K562 (cell line): ENCODE data around the gene OR52R1. TPM values are rescaled to one million over a fixed set of nuclear protein-coding genes. Genes with fewer than 3 reads are reported as not detected.

Experiments
- ATAC-seq: fragments of 200-7000 bp; cut with Tn5 transposase; 3 replicates; pipeline ENCODE4 v1.9.1; 2020; ENCODE audit warnings: moderate library complexity
- BruUV-seq: library from RNA; stranded (reverse); fragments of 400-500 nt; replicated peaks from 2 replicates; lab custom pipeline; 2021; lab: Mats Ljungman, UMichigan
- CTCF ChIA-PET: fragments of 300-600 bp; formaldehyde crosslinking; extraction: SDS; loops from one replicate; lab custom pipeline; 2021; ENCODE audit warnings: low intra/inter-chr PET ratio; lab: Yijun Ruan, JAX
- POLR2A ChIA-PET: fragments of 300-600, 350-650 bp; sonication (Branson Sonifier 250); formaldehyde crosslinking; extraction: SDS; loops from one replicate; lab custom pipeline; 2021; ENCODE audit warnings: antibody characterized with exemption, inconsistent platforms; lab: Yijun Ruan, JAX
- DNase-seq, 4 experiments: peaks; one replicate each; pipeline versions ENCODE4 v3.0.0 to v3.0.0-alpha.2; 2011 to 2018; ENCODE audit warnings: low spot score in 3 of 4, mixed read lengths in 3 of 4; ENCODE audit errors: extremely low read depth in 1 of 4
- FAIRE-seq: peaks from 2 replicates; lab custom pipeline; 2011; peaks lifted over from hg19 to GRCh38; lab: Jason Lieb, UNC
- H2AFZ ChIP-seq: 2 replicates; pipeline ENCODE4 v1.6.0; 2011; ENCODE audit warnings: low read depth, low read length, control low read depth, inconsistent platforms
- H3K27ac ChIP-seq: fragments of 200-600 bp; 3 replicates; pipeline ENCODE4 v1.8.0; 2011; ENCODE audit warnings: low read depth, mild to moderate bottlenecking, control low read depth, inconsistent platforms, low read length, moderate library complexity, mixed read lengths; ENCODE audit errors: extremely low read depth
- H3K27me3 ChIP-seq, 2 experiments: fragments of 300-600 bp in 1 of 2; 2 replicates in 1 of 2; 3 replicates in 1 of 2; pipeline versions ENCODE4 v1.6.0 to v1.8.0; 2011; ENCODE audit warnings: inconsistent platforms in 2 of 2, low read length in 2 of 2, mild to moderate bottlenecking in 1 of 2, mixed read lengths in 1 of 2, moderate library complexity in 1 of 2; ENCODE audit not compliant: control insufficient read depth in 2 of 2, insufficient read depth in 2 of 2
- H3K36me3 ChIP-seq: fragments of 300-600 bp; 3 replicates; pipeline ENCODE4 v1.8.0; 2011; ENCODE audit warnings: mild to moderate bottlenecking, low read length, inconsistent platforms; ENCODE audit not compliant: control insufficient read depth, insufficient read depth
- H3K4me1 ChIP-seq, 2 experiments: fragments of 200-600 bp in 1 of 2; replicated peaks in 1 of 2; 2 replicates in 1 of 2; 3 replicates in 1 of 2; pipeline versions ENCODE4 v1.5.1 to v1.8.0; 2011; ENCODE audit warnings: inconsistent platforms in 2 of 2, low read length in 2 of 2, mild to moderate bottlenecking in 1 of 2, mixed read lengths in 1 of 2, moderate library complexity in 1 of 2; ENCODE audit not compliant: control insufficient read depth in 2 of 2, insufficient read depth in 2 of 2
- H3K4me2 ChIP-seq: 2 replicates; pipeline ENCODE4 v1.6.1; 2011; ENCODE audit warnings: low read length, control low read depth, inconsistent platforms, mixed read lengths; ENCODE audit not compliant: insufficient read depth
- H3K4me3 ChIP-seq: fragments of 200-600 bp; sonication (generic), shearing (Covaris generic); 2 replicates; pipeline ENCODE4 v1.5.1; 2016; ENCODE audit warnings: control low read depth, inconsistent platforms
- H3K79me2 ChIP-seq: fragments of 200-600 bp; 3 replicates; pipeline ENCODE4 v1.8.0; 2011; ENCODE audit warnings: low read length, inconsistent platforms; ENCODE audit not compliant: control insufficient read depth, insufficient read depth
- H3K9ac ChIP-seq, 2 experiments: 2 replicates each; pipeline versions ENCODE4 v1.6.0 to v1.6.1; 2011; ENCODE audit warnings: low read depth in 2 of 2, low read length in 2 of 2, control low read depth in 1 of 2, inconsistent platforms in 1 of 2, mild to moderate bottlenecking in 1 of 2, mixed read lengths in 1 of 2; ENCODE audit not compliant: insufficient read depth in 1 of 2
- H3K9me1 ChIP-seq: one replicate; pipeline ENCODE4 v1.6.0; 2011; ENCODE audit warnings: inconsistent platforms, mild to moderate bottlenecking, low read length, moderate library complexity; ENCODE audit not compliant: control insufficient read depth, insufficient read depth
- H3K9me3 ChIP-seq: replicated peaks from 2 replicates; pipeline ENCODE4 v1.5.1; 2011; ENCODE audit warnings: low read depth, low read length, inconsistent platforms; ENCODE audit not compliant: control insufficient read depth, insufficient read depth
- H4K20me1 ChIP-seq: replicated peaks from 2 replicates; pipeline ENCODE4 v1.6.1; 2011; ENCODE audit warnings: low read length, inconsistent platforms, mixed read lengths; ENCODE audit not compliant: control insufficient read depth, insufficient read depth
- GATAD2B ChIP-seq: fragments of 450-650 bp; IDR thresholded peaks from 2 replicates; pipeline ENCODE4 v1.6.1; 2017; ENCODE audit warnings: mild to moderate bottlenecking, borderline replicate concordance
- WGBS: fragments of 100-300 bp; shearing (Covaris generic); methylation state at CpG from one replicate; pipeline ENCODE4 v1.1.6; 2016; ENCODE audit warnings: low coverage, mixed read lengths; ENCODE audit not compliant: insufficient coverage; ENCODE audit errors: missing lambda C conversion rate; 5-methylcytosine and 5-hydroxymethylcytosine counted together
- in situ Hi-C: fragments of 300-500 bp; cut with MboI; formaldehyde crosslinking; loops from 4 replicates; pipeline ENCODE4 v1.15.0; 2018; ENCODE audit warnings: inconsistent platforms, mixed read lengths
- intact Hi-C: fragments of 100-400 bp; cut with micrococcal nuclease; formaldehyde crosslinking; loops from 2 replicates; pipeline ENCODE4 v1.14.2; 2022
- polyA plus RNA-seq, 8 experiments: library from polyadenylated mRNA; depleted of rRNA in 4 of 8; stranded (reverse) in 5 of 8; unstranded in 3 of 8; fragments of >200 nt; fragmentation: Nextera tagmentation in 2 of 8; fragmentation: Illumina TruSeq in 1 of 8; extraction: Ambion mirVana in 2 of 8; extraction: Trizol in 1 of 8; gene quantifications; 2 replicates each; pipeline versions ENCODE4 v1.2.1 to v1.2.3, GENCODE V29; 2011 to 2014; ENCODE audit warnings: inconsistent platforms in 1 of 8, missing spikeins in 1 of 8
- small RNA-seq: library from RNA; depleted of rRNA; stranded (forward); fragments of <200 nt; gene quantifications from one replicate; pipeline ENCODE3, GENCODE V24; 2014
- total RNA-seq, 7 experiments: library from RNA; depleted of rRNA in 6 of 7; stranded (reverse); fragments of >200 nt in 6 of 7; fragmentation: Illumina TruSeq in 2 of 7; extraction: Trizol in 2 of 7; gene quantifications; 2 replicates each; pipeline versions ENCODE4 v1.2.1 to v1.2.3, GENCODE V29; 2011 to 2021; ENCODE audit warnings: low replicate concordance in 1 of 7
- TF ChIP-seq, protein P1 (sequence below), 2 experiments: fragments of 150-350 bp in 1 of 2; IDR thresholded peaks; 2 replicates each; pipeline ENCODE4 v1.6.1; 2012 to 2016; ENCODE audit warnings: low read depth in 2 of 2, low read length in 2 of 2, mild to moderate bottlenecking in 1 of 2, moderate library complexity in 1 of 2

The OR52R1 gene
- total and polyA plus RNA-seq, 9 of the 15 experiments (the other 6 are each of a cell fraction or from before 2014, with no cell fraction given) = not detected

DNA sequence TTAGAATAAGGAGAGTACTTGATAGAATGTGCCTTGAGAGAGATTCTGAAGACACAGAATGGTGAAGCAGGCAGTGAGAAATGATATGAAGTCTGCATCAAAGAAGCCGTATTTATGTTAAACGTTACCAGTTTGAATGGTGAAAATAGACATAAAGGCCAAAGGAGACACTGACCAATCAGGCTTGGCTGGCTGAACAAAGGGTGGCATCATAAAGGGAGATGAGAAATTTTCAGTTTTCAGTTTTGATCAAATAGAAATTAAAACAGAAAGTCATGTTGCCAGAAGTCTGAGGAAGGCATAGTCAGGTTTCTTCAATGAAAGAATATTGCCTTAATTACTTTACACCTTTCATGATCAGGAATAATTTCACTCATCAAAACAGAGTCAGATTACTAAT lies 41.1 kb downstream of the OR52R1 start:
- H3K9ac ChIP-seq = no peak overlapping the region
- H3K4me1 ChIP-seq = no peaks in the 10 kb centered on the region
- ChIA-PET POLR2A (no interaction called here), CTCF (no interaction called here)
- no peaks in the 10 kb centered on the region for H3K36me3 ChIP-seq
- no TSS peak for BruUV-seq
- H3K27ac ChIP-seq = no peak overlapping the region
- 0% methylated on average over 2 of the region's 2 CpGs for WGBS
- H3K9me1 ChIP-seq = no peaks in the 10 kb centered on the region
- intact Hi-C loops = no loop called here
- H3K9me3 ChIP-seq = no peaks in the 10 kb centered on the region
- TF ChIP-seq, protein P1, sequence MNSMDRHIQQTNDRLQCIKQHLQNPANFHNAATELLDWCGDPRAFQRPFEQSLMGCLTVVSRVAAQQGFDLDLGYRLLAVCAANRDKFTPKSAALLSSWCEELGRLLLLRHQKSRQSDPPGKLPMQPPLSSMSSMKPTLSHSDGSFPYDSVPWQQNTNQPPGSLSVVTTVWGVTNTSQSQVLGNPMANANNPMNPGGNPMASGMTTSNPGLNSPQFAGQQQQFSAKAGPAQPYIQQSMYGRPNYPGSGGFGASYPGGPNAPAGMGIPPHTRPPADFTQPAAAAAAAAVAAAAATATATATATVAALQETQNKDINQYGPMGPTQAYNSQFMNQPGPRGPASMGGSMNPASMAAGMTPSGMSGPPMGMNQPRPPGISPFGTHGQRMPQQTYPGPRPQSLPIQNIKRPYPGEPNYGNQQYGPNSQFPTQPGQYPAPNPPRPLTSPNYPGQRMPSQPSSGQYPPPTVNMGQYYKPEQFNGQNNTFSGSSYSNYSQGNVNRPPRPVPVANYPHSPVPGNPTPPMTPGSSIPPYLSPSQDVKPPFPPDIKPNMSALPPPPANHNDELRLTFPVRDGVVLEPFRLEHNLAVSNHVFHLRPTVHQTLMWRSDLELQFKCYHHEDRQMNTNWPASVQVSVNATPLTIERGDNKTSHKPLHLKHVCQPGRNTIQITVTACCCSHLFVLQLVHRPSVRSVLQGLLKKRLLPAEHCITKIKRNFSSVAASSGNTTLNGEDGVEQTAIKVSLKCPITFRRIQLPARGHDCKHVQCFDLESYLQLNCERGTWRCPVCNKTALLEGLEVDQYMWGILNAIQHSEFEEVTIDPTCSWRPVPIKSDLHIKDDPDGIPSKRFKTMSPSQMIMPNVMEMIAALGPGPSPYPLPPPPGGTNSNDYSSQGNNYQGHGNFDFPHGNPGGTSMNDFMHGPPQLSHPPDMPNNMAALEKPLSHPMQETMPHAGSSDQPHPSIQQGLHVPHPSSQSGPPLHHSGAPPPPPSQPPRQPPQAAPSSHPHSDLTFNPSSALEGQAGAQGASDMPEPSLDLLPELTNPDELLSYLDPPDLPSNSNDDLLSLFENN (IDR thresholded peaks at IDR 0.05; ENCODE audit: low read depth in 2 of 2, low read length in 2 of 2) = no peak
- no peak for TF ChIP-seq GATAD2B
- TF ChIP-seq, all 486 proteins: peak for 0
- in situ Hi-C loops = no loop called here
- no peak for ATAC-seq
- Histone ChIP-seq H3K27me3 (peaks cover 2 to 5% of the 10 kb centered on the region in 2 experiments; a peak in 1 of 5 replicates), H2AFZ (no peak overlapping the region), H4K20me1 (no peaks in the 10 kb centered on the region), H3K4me2 (no peak overlapping the region), H3K4me3 (no peak overlapping the region), H3K79me2 (no peaks in the 10 kb centered on the region)
- DNase-seq = no peak
- FAIRE-seq = no peak

Small RNA genes within 50 kb of the gene (small RNA-seq; reads per million reads assigned to genes)
- not detected for gene RF00091

Other genes with a start within 250 kb of the OR52R1 start
Only the 7 nearest of the 18 such genes appear.
- not detected in 2 replicates for gene OR51E2, start 106.5 kb downstream of the OR52R1 start, total RNA-seq (2014; rRNA removed)
- gene OR51E2, start 106.5 kb downstream of the OR52R1 start, total RNA-seq (2014; rRNA removed; fragmentation: Illumina TruSeq; extraction: Trizol) = not detected in 2 replicates
- not detected in 2 replicates for gene OR51E2, start 106.5 kb downstream of the OR52R1 start, total RNA-seq (2015; rRNA removed; fragmentation: Illumina TruSeq; extraction: Trizol)
- gene OR51E2, start 106.5 kb downstream of the OR52R1 start, total RNA-seq (2021) = not detected in 2 replicates
- 0.07 TPM in 1 of 2 replicates, not detected in the other for gene OR51E2, start 106.5 kb downstream of the OR52R1 start, polyA plus RNA-seq (2011; rRNA removed)
- not detected in 2 replicates for gene OR51E2, start 106.5 kb downstream of the OR52R1 start, polyA plus RNA-seq (2014; fragmentation: Illumina TruSeq; extraction: Trizol)
- gene OR51E2, start 106.5 kb downstream of the OR52R1 start, polyA plus RNA-seq (2014; fragmentation: Nextera tagmentation; extraction: Ambion mirVana) = not detected
- gene OR51E2, start 106.5 kb downstream of the OR52R1 start, polyA plus RNA-seq (2014; rRNA removed) = not detected in 2 replicates
- not detected in 2 replicates for gene MMP26, start 99.6 kb downstream of the OR52R1 start, total RNA-seq (2014; rRNA removed)
- gene MMP26, start 99.6 kb downstream of the OR52R1 start, total RNA-seq (2014; rRNA removed; fragmentation: Illumina TruSeq; extraction: Trizol) = not detected in 2 replicates
- gene MMP26, start 99.6 kb downstream of the OR52R1 start, total RNA-seq (2015; rRNA removed; fragmentation: Illumina TruSeq; extraction: Trizol) = not detected in 2 replicates
- not detected in 2 replicates for gene MMP26, start 99.6 kb downstream of the OR52R1 start, total RNA-seq (2021)
- not detected in 2 replicates for gene MMP26, start 99.6 kb downstream of the OR52R1 start, polyA plus RNA-seq (2011; rRNA removed)
- not detected in 2 replicates for gene MMP26, start 99.6 kb downstream of the OR52R1 start, polyA plus RNA-seq (2014; fragmentation: Illumina TruSeq; extraction: Trizol)
- gene MMP26, start 99.6 kb downstream of the OR52R1 start, polyA plus RNA-seq (2014; fragmentation: Nextera tagmentation; extraction: Ambion mirVana) = not detected
- gene MMP26, start 99.6 kb downstream of the OR52R1 start, polyA plus RNA-seq (2014; rRNA removed) = not detected in 2 replicates
- gene OR51F1, start 34.4 kb downstream of the OR52R1 start, total RNA-seq (2014; rRNA removed) = not detected in 2 replicates
- gene OR51F1, start 34.4 kb downstream of the OR52R1 start, total RNA-seq (2014; rRNA removed; fragmentation: Illumina TruSeq; extraction: Trizol) = not detected in 2 replicates
- gene OR51F1, start 34.4 kb downstream of the OR52R1 start, total RNA-seq (2015; rRNA removed; fragmentation: Illumina TruSeq; extraction: Trizol) = not detected in 2 replicates
- not detected in 2 replicates for gene OR51F1, start 34.4 kb downstream of the OR52R1 start, total RNA-seq (2021)
- gene OR51F1, start 34.4 kb downstream of the OR52R1 start, polyA plus RNA-seq (2011; rRNA removed) = not detected in 2 replicates
- gene OR51F1, start 34.4 kb downstream of the OR52R1 start, polyA plus RNA-seq (2014; fragmentation: Illumina TruSeq; extraction: Trizol) = not detected in 2 replicates
- gene OR51F1, start 34.4 kb downstream of the OR52R1 start, polyA plus RNA-seq (2014; fragmentation: Nextera tagmentation; extraction: Ambion mirVana) = not detected
- not detected in 2 replicates for gene OR51F1, start 34.4 kb downstream of the OR52R1 start, polyA plus RNA-seq (2014; rRNA removed)
- gene OR51F2, start 16.9 kb upstream of the OR52R1 start, total RNA-seq (2014; rRNA removed) = not detected in 2 replicates
- not detected in 2 replicates for gene OR51F2, start 16.9 kb upstream of the OR52R1 start, total RNA-seq (2014; rRNA removed; fragmentation: Illumina TruSeq; extraction: Trizol)
- gene OR51F2, start 16.9 kb upstream of the OR52R1 start, total RNA-seq (2015; rRNA removed; fragmentation: Illumina TruSeq; extraction: Trizol) = not detected in 2 replicates
- gene OR51F2, start 16.9 kb upstream of the OR52R1 start, total RNA-seq (2021) = not detected in 2 replicates
- gene OR51F2, start 16.9 kb upstream of the OR52R1 start, polyA plus RNA-seq (2011; rRNA removed) = not detected in 2 replicates
- gene OR51F2, start 16.9 kb upstream of the OR52R1 start, polyA plus RNA-seq (2014; fragmentation: Illumina TruSeq; extraction: Trizol) = not detected in 2 replicates
- gene OR51F2, start 16.9 kb upstream of the OR52R1 start, polyA plus RNA-seq (2014; fragmentation: Nextera tagmentation; extraction: Ambion mirVana) = not detected
- not detected in 2 replicates for gene OR51F2, start 16.9 kb upstream of the OR52R1 start, polyA plus RNA-seq (2014; rRNA removed)
- gene OR51S1, start 44.8 kb upstream of the OR52R1 start, total RNA-seq (2014; rRNA removed) = not detected in 2 replicates
- gene OR51S1, start 44.8 kb upstream of the OR52R1 start, total RNA-seq (2014; rRNA removed; fragmentation: Illumina TruSeq; extraction: Trizol) = not detected in 2 replicates
- gene OR51S1, start 44.8 kb upstream of the OR52R1 start, total RNA-seq (2015; rRNA removed; fragmentation: Illumina TruSeq; extraction: Trizol) = not detected in 2 replicates
- gene OR51S1, start 44.8 kb upstream of the OR52R1 start, total RNA-seq (2021) = not detected in 2 replicates
- not detected in 2 replicates for gene OR51S1, start 44.8 kb upstream of the OR52R1 start, polyA plus RNA-seq (2011; rRNA removed)
- gene OR51S1, start 44.8 kb upstream of the OR52R1 start, polyA plus RNA-seq (2014; fragmentation: Illumina TruSeq; extraction: Trizol) = not detected in 2 replicates
- not detected for gene OR51S1, start 44.8 kb upstream of the OR52R1 start, polyA plus RNA-seq (2014; fragmentation: Nextera tagmentation; extraction: Ambion mirVana)
- gene OR51S1, start 44.8 kb upstream of the OR52R1 start, polyA plus RNA-seq (2014; rRNA removed) = not detected in 2 replicates
- not detected in 2 replicates for gene OR51T1, start 77.5 kb upstream of the OR52R1 start, total RNA-seq (2014; rRNA removed)
- not detected in 2 replicates for gene OR51T1, start 77.5 kb upstream of the OR52R1 start, total RNA-seq (2014; rRNA removed; fragmentation: Illumina TruSeq; extraction: Trizol)
- gene OR51T1, start 77.5 kb upstream of the OR52R1 start, total RNA-seq (2015; rRNA removed; fragmentation: Illumina TruSeq; extraction: Trizol) = not detected in 2 replicates
- not detected in 2 replicates for gene OR51T1, start 77.5 kb upstream of the OR52R1 start, total RNA-seq (2021)
- not detected in 2 replicates for gene OR51T1, start 77.5 kb upstream of the OR52R1 start, polyA plus RNA-seq (2011; rRNA removed)
- gene OR51T1, start 77.5 kb upstream of the OR52R1 start, polyA plus RNA-seq (2014; fragmentation: Illumina TruSeq; extraction: Trizol) = not detected in 2 replicates
- not detected for gene OR51T1, start 77.5 kb upstream of the OR52R1 start, polyA plus RNA-seq (2014; fragmentation: Nextera tagmentation; extraction: Ambion mirVana)
- not detected in 2 replicates for gene OR51T1, start 77.5 kb upstream of the OR52R1 start, polyA plus RNA-seq (2014; rRNA removed)
- gene OR51A7, start 99.4 kb upstream of the OR52R1 start, total RNA-seq (2014; rRNA removed) = not detected in 2 replicates
- not detected in 2 replicates for gene OR51A7, start 99.4 kb upstream of the OR52R1 start, total RNA-seq (2014; rRNA removed; fragmentation: Illumina TruSeq; extraction: Trizol)
- not detected in 2 replicates for gene OR51A7, start 99.4 kb upstream of the OR52R1 start, total RNA-seq (2015; rRNA removed; fragmentation: Illumina TruSeq; extraction: Trizol)
- not detected in 2 replicates for gene OR51A7, start 99.4 kb upstream of the OR52R1 start, total RNA-seq (2021)
- gene OR51A7, start 99.4 kb upstream of the OR52R1 start, polyA plus RNA-seq (2011; rRNA removed) = not detected in 2 replicates
- gene OR51A7, start 99.4 kb upstream of the OR52R1 start, polyA plus RNA-seq (2014; fragmentation: Illumina TruSeq; extraction: Trizol) = not detected in 2 replicates
- not detected for gene OR51A7, start 99.4 kb upstream of the OR52R1 start, polyA plus RNA-seq (2014; fragmentation: Nextera tagmentation; extraction: Ambion mirVana)
- gene OR51A7, start 99.4 kb upstream of the OR52R1 start, polyA plus RNA-seq (2014; rRNA removed) = not detected in 2 replicates